ENCODE measurements around the gene SPDYC. TPM values are rescaled to one million over a fixed set of nuclear protein-coding genes. Genes with fewer than 3 reads are reported as not detected.

The SPDYC gene
- total RNA-seq, 1 experiment from 2014 or later = 1.2 TPM

- TF ChIP-seq YY1 (IDR thresholded peaks at IDR 0.05; ENCODE audit: extremely low read depth, insufficient replicate concordance, low read depth, low read length) = no peak
- TF ChIP-seq, protein P1, sequence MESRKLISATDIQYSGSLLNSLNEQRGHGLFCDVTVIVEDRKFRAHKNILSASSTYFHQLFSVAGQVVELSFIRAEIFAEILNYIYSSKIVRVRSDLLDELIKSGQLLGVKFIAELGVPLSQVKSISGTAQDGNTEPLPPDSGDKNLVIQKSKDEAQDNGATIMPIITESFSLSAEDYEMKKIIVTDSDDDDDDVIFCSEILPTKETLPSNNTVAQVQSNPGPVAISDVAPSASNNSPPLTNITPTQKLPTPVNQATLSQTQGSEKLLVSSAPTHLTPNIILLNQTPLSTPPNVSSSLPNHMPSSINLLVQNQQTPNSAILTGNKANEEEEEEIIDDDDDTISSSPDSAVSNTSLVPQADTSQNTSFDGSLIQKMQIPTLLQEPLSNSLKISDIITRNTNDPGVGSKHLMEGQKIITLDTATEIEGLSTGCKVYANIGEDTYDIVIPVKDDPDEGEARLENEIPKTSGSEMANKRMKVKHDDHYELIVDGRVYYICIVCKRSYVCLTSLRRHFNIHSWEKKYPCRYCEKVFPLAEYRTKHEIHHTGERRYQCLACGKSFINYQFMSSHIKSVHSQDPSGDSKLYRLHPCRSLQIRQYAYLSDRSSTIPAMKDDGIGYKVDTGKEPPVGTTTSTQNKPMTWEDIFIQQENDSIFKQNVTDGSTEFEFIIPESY (IDR thresholded peaks at IDR 0.05; ENCODE audit: extremely low read depth, insufficient replicate concordance, low read length) = no peak
Measured at GRCh38 chr11:65135633-65136145, 34.3 kb upstream of the SPDYC start (continued).

DNA sequence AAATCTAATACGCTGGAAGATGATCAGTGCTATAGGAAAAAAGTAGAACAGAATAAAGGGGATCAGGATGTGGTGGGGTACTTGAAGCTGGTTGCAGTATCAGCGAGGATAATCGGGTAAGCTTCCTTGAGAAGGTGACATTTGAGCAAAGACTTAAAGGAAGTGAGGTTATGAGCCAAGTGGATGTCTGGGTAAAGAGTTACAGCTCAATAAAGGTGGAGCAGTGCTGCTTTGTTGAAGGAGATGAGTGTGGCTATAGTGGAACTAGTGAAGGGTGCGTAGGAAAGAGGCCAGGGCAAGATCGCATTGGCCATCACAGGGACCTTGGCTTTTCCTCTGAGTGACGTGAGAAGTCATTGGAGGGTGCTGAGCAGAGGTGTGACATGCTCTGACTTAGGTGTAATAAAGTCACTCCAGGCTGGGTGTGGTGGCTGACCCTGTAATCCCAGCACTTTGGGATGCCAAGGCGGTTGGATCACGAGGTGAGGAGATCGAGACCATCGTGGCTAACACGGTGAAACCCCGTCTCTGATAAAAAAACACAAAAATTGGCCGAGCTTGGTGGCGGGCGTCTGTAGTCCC is 33.4 kb upstream of the SPDYC start:
- Histone ChIP-seq H3K79me2 (ENCODE audit: insufficient read depth, low read length) (peaks cover 27% of the 10 kb centered on the region), H3K9me3 (ENCODE audit: control insufficient read depth in 1 of 2, insufficient read depth in 1 of 2, low read depth in 1 of 2, low read length in 2 of 2) (no peaks in the 10 kb centered on the region), H3K9me2 (ENCODE audit: insufficient read depth) (no peaks in the 10 kb centered on the region), H3K27ac (ENCODE audit: low read depth, low read length) (no peak overlapping the region), H3K4me2 (ENCODE audit: low read length) (no peak overlapping the region), H2AFZ (ENCODE audit: low read depth, low read length, poor library complexity, severe bottlenecking) (no peak overlapping the region), H3K4me1 (ENCODE audit: control insufficient read depth in 1 of 2, insufficient read depth in 2 of 2, low read length in 2 of 2) (peaks cover 9 to 28% of the 10 kb centered on the region in 2 experiments; a peak in 3 of 4 replicates), H3K4me3 (replicated peaks in 1 of 2; ENCODE audit: low read depth in 1 of 2, low read length in 2 of 2) (no peak overlapping the region), H4K20me1 (ENCODE audit: insufficient read depth) (no peaks in the 10 kb centered on the region), H3K9ac (ENCODE audit: low read length) (no peak overlapping the region), H3K27me3 (ENCODE audit: insufficient read depth, low read length) (no peaks in the 10 kb centered on the region), H3K36me3 (ENCODE audit: control insufficient read depth in 1 of 2, insufficient read depth in 2 of 2, low read length in 2 of 2) (peaks cover 4 to 11% of the 10 kb centered on the region in 2 experiments; a peak in 2 of 4 replicates)
- no peak for DNase-seq (ENCODE audit: low read depth, low spot score)
- TF ChIP-seq SP1 (IDR thresholded peaks at IDR 0.05; ENCODE audit: low read depth) (no peak), REST (IDR thresholded peaks at IDR 0.05; ENCODE audit: low read depth) (no peak), ATF3 (IDR thresholded peaks at IDR 0.05) (no peak), JUND (IDR thresholded peaks at IDR 0.05) (no peak), EZH2 (IDR thresholded peaks at IDR 0.05) (no peak), SRF (IDR thresholded peaks at IDR 0.05; ENCODE audit: low read depth) (no peak), EZH2phosphoT487 (IDR thresholded peaks at IDR 0.05; ENCODE audit: borderline replicate concordance) (no peak), YY1 (IDR thresholded peaks at IDR 0.05; ENCODE audit: extremely low read depth, insufficient replicate concordance, low read depth, low read length) (no peak), ELF1 (IDR thresholded peaks at IDR 0.05; ENCODE audit: borderline replicate concordance, low read depth) (no peak), EGR1 (IDR thresholded peaks at IDR 0.05; ENCODE audit: low read depth) (no peak), POLR2AphosphoS5 (IDR thresholded peaks at IDR 0.05; ENCODE audit: low read depth, low read length) (no peak)
- no TSS peak for BruUV-seq (replicated peaks)
- ATAC-seq = no peak
- POLR2A ChIA-PET = interaction anchor here (1.4 to 4.1 kb wide), 5 partner anchors 8 to 38 kb away, joined by 4 to 52 read pairs (median 12); partner anchors contain the start of genes FAU, MRPL49 and SPDYC
- CTCF ChIA-PET = interaction anchor here (2.6 kb wide), 1 partner anchor 44 kb away, joined by 9 read pairs; no protein-coding TSS in a partner anchor
- intact Hi-C loops (cut with micrococcal nuclease) = no loop called here
- RAD21 ChIA-PET (ENCODE audit: low non-redundant PET in 1 of 2, low total read pairs in 2 of 2, uncharacterized antibody in 2 of 2, unreplicated experiment in 2 of 2) = no interaction called here

Data from HCT116 (cell line).